ELF-1 (cell line): ENCODE data around the gene TCF12.

ENCODE experiments used
- DNase-seq: peaks from one replicate; pipeline ENCODE4 v3.0.0-alpha.2; 2016; ENCODE audit warnings: low read depth, low spot score

TCF12 gene

GRCh38 chr15:57167821-57168395 is 249.5 kb downstream of the TCF12 start:
- no peak for DNase-seq

GRCh38 chr15:57169643-57170042 is 251.2 kb downstream of the TCF12 start:
- DNase-seq, result no peak

- DNase-seq, result no peak
Measured at GRCh38 chr15:57171426-57171825, 253.0 kb downstream of the TCF12 start.

GRCh38 chr15:57172925-57173324 is 254.5 kb downstream of the TCF12 start:
- DNase-seq, result no peak

- no peak for DNase-seq
Measured at GRCh38 chr15:57183041-57183440, 264.6 kb downstream of the TCF12 start.

- DNase-seq, result no peak
Measured at GRCh38 chr15:57183614-57184344, 265.3 kb downstream of the TCF12 start.

- no peak for DNase-seq
Measured at GRCh38 chr15:57184502-57184901, 266.1 kb downstream of the TCF12 start.

- no peak for DNase-seq
Measured at GRCh38 chr15:57185507-57186074, 267.1 kb downstream of the TCF12 start.

GRCh38 chr15:57189466-57189865 is 271.0 kb downstream of the TCF12 start:
- DNase-seq, result no peak

- DNase-seq, result no peak
Measured at GRCh38 chr15:57190208-57190607, 271.8 kb downstream of the TCF12 start.

GRCh38 chr15:57193161-57193560 is 274.7 kb downstream of the TCF12 start:
- DNase-seq, result no peak

GRCh38 chr15:57195326-57195725 is 276.9 kb downstream of the TCF12 start:
- DNase-seq, result no peak

GRCh38 chr15:57196865-57197264 is 278.4 kb downstream of the TCF12 start:
- no peak for DNase-seq

GRCh38 chr15:57198131-57198530 is 279.7 kb downstream of the TCF12 start:
- DNase-seq, result no peak

- DNase-seq, result peak; percentile 73
Measured at GRCh38 chr15:57198654-57199291, 280.3 kb downstream of the TCF12 start.

- DNase-seq, result no peak
Measured at GRCh38 chr15:57201578-57201977, 283.1 kb downstream of the TCF12 start.

- DNase-seq, result no peak
Measured at GRCh38 chr15:57203906-57204305, 285.5 kb downstream of the TCF12 start.

- DNase-seq, result no peak
Measured at GRCh38 chr15:57205027-57205855, 286.8 kb downstream of the TCF12 start.

- no peak for DNase-seq
Measured at GRCh38 chr15:57205996-57206395, 287.6 kb downstream of the TCF12 start.

- no peak for DNase-seq
Measured at GRCh38 chr15:57213862-57214261, 295.4 kb downstream of the TCF12 start.

- no peak for DNase-seq
Measured at GRCh38 chr15:57215326-57215725, 296.9 kb downstream of the TCF12 start.

- no peak for DNase-seq
Measured at GRCh38 chr15:57215881-57216280, 297.4 kb downstream of the TCF12 start.
